GM12874 (cell line): ENCODE results near the gene SORCS1.

Experiments
- TF ChIP-seq, protein P1 (sequence below): IDR thresholded peaks from 2 replicates; pipeline ENCODE4 v1.5.1; 2011; ENCODE audit warnings: low read depth, mild to moderate bottlenecking, control low read depth, low read length, moderate library complexity; ENCODE audit not compliant: insufficient read depth

The SORCS1 gene

GRCh38 chr10:106609470-106610266 lies 554.8 kb downstream of the SORCS1 start:
- TF ChIP-seq, protein P1, sequence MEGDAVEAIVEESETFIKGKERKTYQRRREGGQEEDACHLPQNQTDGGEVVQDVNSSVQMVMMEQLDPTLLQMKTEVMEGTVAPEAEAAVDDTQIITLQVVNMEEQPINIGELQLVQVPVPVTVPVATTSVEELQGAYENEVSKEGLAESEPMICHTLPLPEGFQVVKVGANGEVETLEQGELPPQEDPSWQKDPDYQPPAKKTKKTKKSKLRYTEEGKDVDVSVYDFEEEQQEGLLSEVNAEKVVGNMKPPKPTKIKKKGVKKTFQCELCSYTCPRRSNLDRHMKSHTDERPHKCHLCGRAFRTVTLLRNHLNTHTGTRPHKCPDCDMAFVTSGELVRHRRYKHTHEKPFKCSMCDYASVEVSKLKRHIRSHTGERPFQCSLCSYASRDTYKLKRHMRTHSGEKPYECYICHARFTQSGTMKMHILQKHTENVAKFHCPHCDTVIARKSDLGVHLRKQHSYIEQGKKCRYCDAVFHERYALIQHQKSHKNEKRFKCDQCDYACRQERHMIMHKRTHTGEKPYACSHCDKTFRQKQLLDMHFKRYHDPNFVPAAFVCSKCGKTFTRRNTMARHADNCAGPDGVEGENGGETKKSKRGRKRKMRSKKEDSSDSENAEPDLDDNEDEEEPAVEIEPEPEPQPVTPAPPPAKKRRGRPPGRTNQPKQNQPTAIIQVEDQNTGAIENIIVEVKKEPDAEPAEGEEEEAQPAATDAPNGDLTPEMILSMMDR = peak; percentile 25; the same call in 1 of the 2 replicates

- TF ChIP-seq, protein P1 = no peak
Observed at GRCh38 chr10:106608066-106608465, 556.4 kb downstream of the SORCS1 start.

- TF ChIP-seq, protein P1 = no peak
Observed at GRCh38 chr10:106595281-106595680, 569.2 kb downstream of the SORCS1 start.

DNA sequence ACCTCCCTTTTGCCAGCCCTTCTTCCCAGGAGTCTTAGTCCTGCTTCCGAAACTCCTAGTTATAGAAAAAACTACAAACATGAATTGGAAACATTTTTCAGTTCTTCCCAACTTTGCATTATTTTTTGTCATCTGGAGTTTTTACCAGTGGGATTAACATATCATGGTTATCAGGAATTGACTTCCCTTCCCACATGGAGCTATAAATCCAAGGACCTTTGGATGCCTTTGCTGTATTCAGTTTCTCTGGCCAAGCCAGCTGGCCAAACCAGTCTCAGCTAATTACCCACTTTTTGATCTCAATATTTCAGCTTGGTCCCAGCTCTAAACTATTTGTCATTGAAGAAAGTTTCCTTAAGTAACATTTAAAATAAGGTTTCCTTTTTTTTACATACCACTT lies 570.6 kb downstream of the SORCS1 start:
- TF ChIP-seq, protein P1 = no peak

- TF ChIP-seq, protein P1 = no peak
Observed at GRCh38 chr10:106592396-106592795, 572.1 kb downstream of the SORCS1 start.

- TF ChIP-seq, protein P1 = no peak
Observed at GRCh38 chr10:106582291-106582690, 582.2 kb downstream of the SORCS1 start.

DNA sequence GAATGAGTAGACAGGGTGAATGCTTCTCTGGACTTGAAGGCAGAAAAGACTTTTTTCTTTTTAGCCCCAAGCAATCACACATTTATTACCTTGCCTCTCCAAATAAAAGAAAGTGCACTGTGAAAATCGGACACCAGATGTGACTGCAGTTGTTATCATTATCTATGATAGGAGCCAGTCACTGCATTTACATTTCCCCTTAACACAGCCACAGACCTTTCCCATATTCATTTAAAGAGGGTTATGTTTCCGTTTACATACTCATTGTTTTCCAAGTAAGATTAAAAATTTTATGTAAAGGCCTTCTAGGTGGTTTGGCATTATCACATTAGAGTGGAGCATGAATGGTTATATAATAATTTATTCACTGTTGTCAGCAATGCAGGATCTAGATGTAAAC lies 586.8 kb downstream of the SORCS1 start:
- TF ChIP-seq, protein P1 = no peak
